Measurements from ENCODE around the gene LRPAP1.

The LRPAP1 gene

DNA sequence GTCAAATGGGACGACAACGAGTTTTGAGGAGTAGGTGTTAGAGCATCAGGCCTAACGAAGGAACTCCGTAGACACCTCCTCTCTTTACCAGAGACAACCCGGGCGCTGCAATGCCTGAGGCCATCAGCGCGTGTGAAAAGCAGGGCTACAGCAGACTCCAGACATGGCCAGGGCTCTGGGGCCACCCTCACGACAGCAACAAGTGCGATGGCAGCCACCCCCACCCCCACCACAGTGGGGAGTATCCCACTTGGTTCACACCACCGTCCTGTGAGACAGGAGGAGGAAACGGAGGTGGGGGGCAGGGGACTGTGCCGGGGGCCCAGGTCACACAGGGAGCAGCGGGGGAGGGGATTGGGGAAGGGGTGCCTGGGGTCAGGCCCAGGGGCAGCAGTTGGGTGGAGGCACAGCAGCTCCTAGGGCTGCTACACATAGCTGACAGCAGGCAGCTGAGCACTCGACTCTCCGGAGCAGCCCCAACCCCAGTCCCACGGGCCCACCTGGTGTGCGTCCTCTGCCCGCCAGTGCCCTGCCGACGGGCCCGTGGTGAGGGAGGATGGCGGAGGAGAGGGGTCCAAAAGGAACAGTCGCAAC lies 8.5 kb downstream of the LRPAP1 start:
- DNase-seq = no peak

DNA sequence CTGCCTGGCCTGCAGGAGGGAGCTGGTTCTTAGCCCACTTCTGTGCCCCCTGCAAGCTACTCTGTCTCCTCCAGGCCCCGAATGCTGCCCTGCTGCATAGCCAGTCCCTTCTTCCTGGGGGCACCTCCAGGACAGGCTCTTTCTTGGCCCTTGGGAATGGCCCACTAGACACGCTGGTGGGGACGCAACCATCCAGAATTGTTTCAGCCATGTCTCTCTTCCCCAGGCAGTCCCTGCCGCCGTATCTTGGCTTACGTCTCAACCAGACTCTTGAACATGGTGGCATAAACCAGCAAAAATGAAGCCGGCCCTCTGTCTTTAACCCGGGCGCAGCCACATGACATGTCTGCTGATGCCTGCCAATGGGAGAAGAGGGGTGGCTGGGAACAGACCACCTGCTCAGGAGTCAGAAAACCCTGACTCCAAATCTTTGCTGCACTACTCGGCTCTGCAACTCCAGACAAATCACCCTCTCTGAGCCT lies 9.0 kb downstream of the LRPAP1 start:
- no peak for DNase-seq
- no peak for TF ChIP-seq POLR2A (IDR thresholded peaks at IDR 0.05; ENCODE audit: low read length)
- TF ChIP-seq GATA1 (IDR thresholded peaks at IDR 0.05; ENCODE audit: low read depth, low read length) = no peak

More for the DNA sequence above, 8.5 kb downstream of the LRPAP1 start:
- TF ChIP-seq POLR2A (IDR thresholded peaks at IDR 0.05; ENCODE audit: low read length) = no peak
- TF ChIP-seq GATA1 (IDR thresholded peaks at IDR 0.05; ENCODE audit: low read depth, low read length) = no peak

DNA sequence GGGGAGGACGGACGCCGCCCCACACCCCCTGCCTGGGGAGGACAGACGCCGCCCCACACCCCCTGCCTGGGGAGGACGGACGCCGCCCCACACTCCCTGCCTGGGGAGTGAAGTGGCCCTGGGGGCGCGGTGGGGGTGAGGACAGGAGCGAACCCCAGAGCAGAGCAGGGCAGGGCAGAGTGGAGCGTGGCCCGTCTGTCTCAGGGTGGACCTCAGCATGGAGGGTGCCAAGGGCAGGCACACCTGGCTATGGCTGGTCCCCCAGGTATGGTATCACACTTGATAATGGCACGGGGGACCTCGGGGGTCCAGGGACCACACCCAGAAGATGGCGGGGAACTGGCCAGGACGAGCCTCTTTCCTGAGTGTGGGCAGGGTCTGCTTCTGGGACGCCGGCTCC lies 9.6 kb downstream of the LRPAP1 start:
- DNase-seq = no peak
- TF ChIP-seq POLR2A (IDR thresholded peaks at IDR 0.05; ENCODE audit: low read length) (no peak), GATA1 (IDR thresholded peaks at IDR 0.05; ENCODE audit: low read depth, low read length) (no peak)

DNA sequence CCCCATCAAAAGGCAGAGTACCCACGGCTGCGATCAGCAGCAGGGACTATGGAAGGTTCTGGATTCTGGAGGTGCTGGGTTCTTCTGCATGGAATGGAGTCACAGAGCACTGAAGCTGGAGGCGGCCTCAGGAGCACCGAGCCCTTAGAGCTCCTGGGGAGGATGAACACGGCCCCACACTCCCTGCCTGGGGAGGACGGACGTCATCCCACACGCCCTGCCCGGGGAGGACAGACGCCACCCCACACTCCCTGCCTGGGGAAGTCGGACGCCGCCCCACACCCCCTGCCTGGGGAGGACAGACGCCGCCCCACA lies 9.9 kb downstream of the LRPAP1 start:
- TF ChIP-seq POLR2A (IDR thresholded peaks at IDR 0.05; ENCODE audit: low read length) (no peak), GATA1 (IDR thresholded peaks at IDR 0.05; ENCODE audit: low read depth, low read length) (no peak)
- DNase-seq = no peak

DNA sequence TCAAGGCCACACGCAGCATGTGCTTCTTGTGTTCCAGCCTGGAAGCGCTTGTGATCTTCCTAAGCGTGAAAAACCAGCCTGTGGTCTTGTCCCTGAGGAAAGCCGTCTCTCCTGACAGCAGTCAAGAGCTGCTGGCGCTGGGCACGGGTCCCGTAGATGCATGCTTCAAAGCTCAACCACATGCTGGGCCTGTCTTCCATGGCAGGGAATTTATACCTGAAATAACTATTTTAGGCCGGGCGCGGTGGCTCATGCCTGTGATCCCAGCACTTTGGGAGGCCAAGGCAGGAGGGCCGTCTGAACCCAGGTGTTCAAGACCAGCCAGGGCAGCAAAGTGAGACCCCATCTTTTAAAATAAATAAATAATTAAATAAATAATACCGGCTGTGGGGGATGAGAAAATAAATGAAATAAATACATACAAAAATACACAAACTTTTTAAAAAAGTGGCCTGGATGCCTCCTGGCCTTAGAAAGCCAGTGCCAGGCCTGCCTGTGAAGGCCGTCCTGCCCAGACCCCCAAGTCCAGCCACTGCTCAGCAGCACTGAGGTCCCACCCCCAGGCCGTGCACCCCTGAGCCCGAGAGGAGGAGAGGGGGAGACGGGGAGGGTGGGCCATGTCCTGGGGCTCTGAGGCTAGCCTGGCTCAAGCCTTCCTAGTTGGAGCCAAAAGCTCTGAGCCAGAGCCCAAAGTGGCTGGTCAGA lies 10.4 kb downstream of the LRPAP1 start:
- no peak for DNase-seq
- TF ChIP-seq POLR2A (IDR thresholded peaks at IDR 0.05; ENCODE audit: low read length) (no peak), GATA1 (IDR thresholded peaks at IDR 0.05; ENCODE audit: low read depth, low read length) (no peak)

DNA sequence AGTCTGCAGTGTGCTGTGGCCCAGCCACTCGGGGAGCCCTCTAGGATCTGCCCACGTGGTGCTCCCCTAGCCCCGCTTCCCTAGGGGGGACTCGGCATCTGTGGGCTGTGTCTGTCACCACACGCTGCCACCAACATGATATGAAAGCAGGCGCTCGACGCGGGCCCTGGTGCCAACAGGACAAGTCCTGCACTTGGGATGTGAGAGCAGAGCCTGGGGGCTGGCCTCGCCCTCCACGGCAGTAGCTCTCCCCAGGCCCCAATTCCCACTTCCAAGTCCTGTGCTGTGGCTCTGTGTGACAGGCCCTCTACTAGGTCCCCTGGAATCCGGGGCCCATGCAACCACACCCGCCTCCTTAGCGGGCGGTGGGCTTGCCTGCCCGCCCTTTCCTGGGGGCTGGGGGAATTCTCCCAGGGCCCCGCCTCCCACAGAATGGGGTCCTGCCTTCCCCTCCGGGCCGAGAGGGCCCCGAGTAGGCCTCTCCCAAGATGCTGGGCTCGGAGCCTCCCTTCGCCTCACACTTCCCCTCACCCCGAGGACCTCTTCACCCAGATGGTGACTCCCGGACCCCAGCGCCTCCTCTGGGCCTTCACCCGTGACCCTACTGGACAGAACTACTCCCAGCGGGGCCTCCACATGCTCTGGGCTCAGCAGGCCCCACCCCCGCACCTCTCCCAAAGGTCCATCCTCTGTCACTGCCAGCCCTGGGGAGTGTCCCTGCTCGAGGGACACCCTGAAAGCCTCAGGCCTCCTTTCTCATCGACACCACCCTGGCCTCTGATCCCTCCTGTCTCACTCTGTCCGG lies 11.2 kb downstream of the LRPAP1 start:
- TF ChIP-seq GATA1 (IDR thresholded peaks at IDR 0.05; ENCODE audit: low read depth, low read length) (no peak), POLR2A (IDR thresholded peaks at IDR 0.05; ENCODE audit: low read length) (no peak)
- no peak for DNase-seq

DNA sequence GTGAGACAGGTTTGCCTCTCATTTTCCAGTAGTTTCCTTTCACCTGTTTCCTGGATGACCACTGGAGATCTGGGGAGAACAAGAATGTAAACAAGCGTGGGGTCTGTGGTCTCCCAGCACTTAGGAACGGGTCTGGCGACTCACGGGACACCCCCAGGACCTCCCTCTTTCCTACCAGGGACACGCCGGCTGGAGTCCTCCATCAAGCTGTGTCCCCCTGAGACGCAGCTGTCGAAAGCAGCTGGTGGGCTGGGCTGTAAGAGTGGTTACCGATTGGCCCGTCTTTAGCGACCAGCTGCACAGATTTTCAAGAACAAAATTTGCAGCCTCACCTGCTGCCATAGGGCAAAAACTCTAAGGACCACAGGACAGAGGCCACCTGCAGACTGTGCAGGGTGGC lies 11.9 kb downstream of the LRPAP1 start:
- DNase-seq = no peak

DNA sequence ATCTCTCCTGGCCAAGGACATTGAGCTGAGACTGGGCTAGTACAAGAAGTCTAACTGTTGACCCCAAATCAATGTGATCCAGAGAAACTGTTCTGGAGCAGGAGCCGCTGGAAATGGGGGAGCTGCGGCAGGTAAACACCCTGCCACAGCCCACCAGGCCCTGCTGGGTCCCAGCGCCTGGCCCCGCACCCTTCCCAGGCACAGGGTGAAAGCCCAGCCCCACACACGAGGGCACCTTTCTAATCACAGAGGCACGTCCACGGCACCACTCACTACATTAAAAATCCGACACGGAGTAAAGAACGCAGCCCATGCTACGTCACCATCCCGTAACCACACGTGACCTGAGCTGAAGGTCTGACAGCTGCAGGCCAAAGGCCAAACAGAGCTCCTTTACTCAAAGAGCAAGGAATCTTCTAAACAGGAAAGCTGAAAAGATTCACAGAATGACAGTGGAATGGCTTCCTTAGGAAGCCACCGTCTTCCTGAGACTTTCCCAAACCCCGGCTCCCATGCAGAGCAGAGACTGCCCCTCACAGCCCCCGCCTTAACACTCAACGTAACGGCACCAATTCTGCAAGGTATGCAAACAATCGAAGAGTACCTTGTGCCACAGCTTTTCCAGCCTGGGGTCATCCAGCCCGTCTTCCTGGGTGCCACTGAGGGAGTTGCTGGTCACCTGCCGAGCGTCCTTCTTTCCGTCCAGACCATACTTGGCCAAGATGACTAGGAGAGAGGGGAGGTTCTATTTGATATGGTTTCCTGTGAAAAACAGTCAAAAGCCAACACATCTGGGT lies 12.6 kb downstream of the LRPAP1 start:
- no peak for DNase-seq
- TF ChIP-seq POLR2A (IDR thresholded peaks at IDR 0.05; ENCODE audit: low read length) (no peak), GATA1 (IDR thresholded peaks at IDR 0.05; ENCODE audit: low read depth, low read length) (no peak)

More for the DNA sequence above, 11.9 kb downstream of the LRPAP1 start:
- TF ChIP-seq POLR2A (IDR thresholded peaks at IDR 0.05; ENCODE audit: low read length) = no peak
- TF ChIP-seq GATA1 (IDR thresholded peaks at IDR 0.05; ENCODE audit: low read depth, low read length) = no peak

DNA sequence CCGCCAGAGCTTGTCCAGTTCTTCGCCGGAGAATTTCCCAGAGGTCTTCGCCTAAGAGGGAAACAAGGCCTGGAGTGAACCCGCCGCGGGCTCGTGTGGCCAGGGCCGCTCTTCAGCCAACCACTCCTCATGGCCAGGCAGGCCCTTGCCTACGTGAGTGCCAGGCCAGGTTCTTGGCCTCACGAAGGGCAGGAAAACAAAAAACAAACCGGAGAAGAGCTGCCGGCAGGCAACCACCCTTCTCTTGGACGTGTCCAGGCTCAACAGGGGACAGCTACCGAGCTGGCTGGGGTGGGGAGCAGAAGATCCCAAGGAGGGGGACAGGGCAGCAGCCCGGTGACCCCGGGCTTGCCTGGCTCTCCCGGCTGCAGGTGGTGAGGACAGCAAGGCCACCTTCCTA lies 13.3 kb downstream of the LRPAP1 start:
- DNase-seq = no peak
- no peak for TF ChIP-seq GATA1 (IDR thresholded peaks at IDR 0.05; ENCODE audit: low read depth, low read length)
- no peak for TF ChIP-seq POLR2A (IDR thresholded peaks at IDR 0.05; ENCODE audit: low read length)

DNA sequence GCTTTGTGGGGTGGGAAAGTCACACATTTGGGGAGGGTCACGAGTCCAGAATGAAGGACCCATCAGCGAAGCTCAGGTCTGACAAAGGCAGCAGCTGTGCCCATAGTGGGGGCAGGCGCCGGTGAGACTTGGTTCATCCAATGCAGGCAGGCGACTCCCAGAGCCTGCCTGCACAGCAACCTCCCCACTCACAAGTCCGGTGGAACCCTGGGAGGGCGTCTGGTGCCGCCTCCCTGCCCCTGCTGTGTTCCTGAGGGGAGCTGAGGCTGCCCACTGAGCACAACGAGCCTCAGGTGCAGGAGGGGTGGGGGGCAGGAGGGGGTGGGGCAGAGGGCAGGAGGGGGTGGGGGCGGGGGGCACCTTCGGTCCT lies 13.7 kb downstream of the LRPAP1 start:
- no peak for TF ChIP-seq POLR2A (IDR thresholded peaks at IDR 0.05; ENCODE audit: low read length)
- no peak for TF ChIP-seq GATA1 (IDR thresholded peaks at IDR 0.05; ENCODE audit: low read depth, low read length)
- no peak for DNase-seq

DNA sequence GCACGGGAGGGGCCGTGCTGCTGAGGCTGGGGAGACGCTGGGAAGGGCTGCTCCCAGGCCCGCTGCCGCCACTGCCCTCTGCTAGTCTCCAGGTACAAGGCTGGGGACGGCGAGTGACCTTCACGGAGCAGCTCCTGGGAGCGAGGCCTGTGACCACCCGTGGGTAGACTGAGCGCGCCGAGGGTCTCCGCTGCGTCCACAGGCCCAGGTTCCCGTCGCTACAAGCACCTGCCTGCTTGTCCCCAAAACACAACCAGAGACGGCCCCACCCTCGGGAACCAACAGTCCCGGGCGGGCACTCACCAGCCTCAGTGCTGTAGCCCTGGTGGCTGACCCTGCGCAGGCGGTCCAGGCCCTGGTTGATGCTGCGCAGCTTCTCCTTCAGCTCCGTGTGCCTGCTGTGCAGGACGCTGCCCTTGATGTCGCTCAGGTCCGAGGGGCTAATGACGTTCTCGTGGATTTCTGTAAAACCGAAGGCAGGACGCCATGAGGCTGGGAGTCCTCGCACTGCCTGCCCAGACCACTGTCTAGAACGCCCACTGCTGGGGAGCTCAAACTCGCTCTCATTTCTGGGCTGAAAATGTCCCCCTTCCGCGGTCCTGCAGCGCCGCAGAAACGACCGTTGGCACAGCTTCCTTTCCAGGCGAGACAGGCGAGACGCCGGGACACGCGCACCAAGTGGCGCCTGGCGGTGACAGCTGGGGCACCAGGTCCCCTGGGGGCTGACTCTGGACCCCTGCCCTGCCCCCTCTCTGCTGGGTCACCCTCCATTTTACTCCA lies 14.3 kb downstream of the LRPAP1 start:
- TF ChIP-seq POLR2A (IDR thresholded peaks at IDR 0.05; ENCODE audit: low read length) = no peak
- no peak for TF ChIP-seq GATA1 (IDR thresholded peaks at IDR 0.05; ENCODE audit: low read depth, low read length)

DNA sequence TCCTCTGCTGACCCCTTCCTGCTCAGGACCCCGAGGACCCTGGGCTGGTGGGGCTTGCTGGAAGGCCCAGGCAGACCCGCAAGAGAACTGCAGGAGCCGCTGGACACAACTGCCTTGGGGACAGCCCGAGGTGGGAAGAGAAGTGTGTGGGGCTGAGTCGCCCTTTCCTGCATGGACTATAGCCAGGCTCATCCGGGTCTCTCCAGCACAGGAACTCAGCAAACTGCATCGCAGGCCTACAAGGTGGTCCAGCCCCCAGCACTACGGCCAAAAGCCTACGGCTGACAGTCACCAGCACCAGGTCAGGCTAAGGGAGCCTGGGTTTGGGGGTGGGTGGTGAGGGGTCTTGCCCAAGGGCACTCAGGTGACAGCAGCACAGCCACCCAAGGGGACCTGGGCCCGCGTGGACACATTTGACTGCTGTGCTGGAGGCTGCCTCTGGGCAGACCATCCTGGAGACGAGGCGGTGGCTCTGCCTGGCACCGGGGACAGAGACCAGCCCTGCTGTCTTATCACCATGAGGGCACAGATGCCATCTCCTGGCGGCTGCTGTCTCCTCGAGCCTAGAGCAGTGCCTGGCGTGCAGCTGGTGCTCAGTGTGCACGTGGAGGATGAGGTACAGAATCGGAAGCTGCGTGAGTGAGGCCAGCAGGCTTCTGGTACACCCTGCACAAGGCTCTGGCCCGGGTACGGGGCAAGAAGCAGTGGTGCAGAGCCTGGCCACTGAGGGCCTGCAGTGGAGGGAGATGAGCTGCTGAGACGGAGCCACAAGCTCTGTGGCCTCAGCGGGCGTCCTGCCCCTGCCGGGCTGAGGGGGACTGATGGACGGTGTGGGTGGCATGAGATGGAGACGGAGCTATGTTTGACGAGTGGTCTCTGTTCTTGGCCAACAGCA lies 15.1 kb downstream of the LRPAP1 start:
- TF ChIP-seq GATA1 (IDR thresholded peaks at IDR 0.05; ENCODE audit: low read depth, low read length) = no peak
- DNase-seq = no peak

More for the DNA sequence above, 14.3 kb downstream of the LRPAP1 start:
- no peak for DNase-seq
